Ectodermal cell (in vitro differentiated cells): ENCODE data around the gene MAMSTR.
"Not testable (repeated sequence)": the region's sequence is repeated elsewhere in the genome, so short reads cannot be mapped to it uniquely, and the experiment has no call there.

Experiments used
- H3K27ac ChIP-seq: 2 replicates; pipeline ENCODE4 v1.7.0; 2013; ENCODE audit warnings: mild to moderate bottlenecking, low read depth, low read length; ENCODE audit not compliant: insufficient read depth, poor library complexity, severe bottlenecking
- H3K27me3 ChIP-seq: 2 replicates; pipeline ENCODE4 v1.7.0; 2013; ENCODE audit warnings: mild to moderate bottlenecking, low read length; ENCODE audit not compliant: insufficient read depth, control insufficient read depth, poor library complexity, severe bottlenecking
- H3K36me3 ChIP-seq: one replicate; pipeline ENCODE4 v1.7.0; 2013; ENCODE audit warnings: low read length; ENCODE audit not compliant: control insufficient read depth, insufficient read depth
- H3K4me1 ChIP-seq: one replicate; pipeline ENCODE4 v1.7.0; 2013; ENCODE audit warnings: low read length; ENCODE audit not compliant: control insufficient read depth, insufficient read depth
- H3K4me3 ChIP-seq: 2 replicates; pipeline ENCODE4 v1.7.0; 2013; ENCODE audit warnings: low read depth, low read length, control low read depth; ENCODE audit not compliant: insufficient read depth
- H3K9me3 ChIP-seq: 2 replicates; pipeline ENCODE4 v1.7.0; 2013; ENCODE audit warnings: mild to moderate bottlenecking, low read length, moderate library complexity; ENCODE audit not compliant: control insufficient read depth
- WGBS, 2 experiments: methylation state at CpG; one replicate each; pipeline ENCODE4 v1.1.7; 2013; ENCODE audit warnings: missing lambda C conversion rate in 2 of 2; 5-methylcytosine and 5-hydroxymethylcytosine counted together

The MAMSTR gene

GRCh38 chr19:48703316-48703715 lies 16.2 kb downstream of the MAMSTR start:
- no peaks in the 10 kb centered on the region for H3K9me3 ChIP-seq
- no peaks in the 10 kb centered on the region for H3K4me1 ChIP-seq
- no peaks in the 10 kb centered on the region for H3K36me3 ChIP-seq
- no peak overlapping the region for H3K4me3 ChIP-seq
- no peaks in the 10 kb centered on the region for H3K27me3 ChIP-seq
- H3K27ac ChIP-seq = no peak overlapping the region
- WGBS, 2 experiments = 91 to 95% methylated on average over 23 of the region's 23 CpGs

- Histone ChIP-seq H3K4me1 (no peaks in the 10 kb centered on the region), H3K27me3 (no peaks in the 10 kb centered on the region), H3K27ac (no peak overlapping the region), H3K4me3 (no peak overlapping the region), H3K36me3 (no peaks in the 10 kb centered on the region), H3K9me3 (no peaks in the 10 kb centered on the region)
- WGBS, 2 experiments = 95% methylated on average over 13 of the region's 13 CpGs
Measured at GRCh38 chr19:48702701-48703100, 16.8 kb downstream of the MAMSTR start.

GRCh38 chr19:48698046-48698445 lies 21.5 kb downstream of the MAMSTR start:
- Histone ChIP-seq H3K27me3 (peaks cover 23% of the 10 kb centered on the region), H3K4me1 (no peaks in the 10 kb centered on the region), H3K27ac (no peak overlapping the region), H3K4me3 (no peak overlapping the region), H3K9me3 (no peaks in the 10 kb centered on the region), H3K36me3 (no peaks in the 10 kb centered on the region)
- WGBS, 2 experiments = 85% methylated on average over 4 of the region's 4 CpGs

- Histone ChIP-seq H3K27ac (no peak overlapping the region), H3K4me1 (no peaks in the 10 kb centered on the region), H3K9me3 (no peaks in the 10 kb centered on the region), H3K36me3 (no peaks in the 10 kb centered on the region), H3K4me3 (peak overlapping the region; percentile 24), H3K27me3 (peaks cover 23% of the 10 kb centered on the region)
- WGBS, 2 experiments = 1 to 2% methylated on average over 34 of the region's 34 CpGs
Measured at GRCh38 chr19:48696353-48697010, 23.0 kb downstream of the MAMSTR start.

- no peaks in the 10 kb centered on the region for H3K36me3 ChIP-seq
- 17 to 22% methylated on average over 16 of the region's 16 CpGs for WGBS, 2 experiments
- H3K27ac ChIP-seq = no peak within 1 kb of the TSS
- peak within 1 kb of the TSS; percentile 24 for H3K4me3 ChIP-seq
- H3K4me1 ChIP-seq = no peaks in the 10 kb centered on the region
- H3K9me3 ChIP-seq = no peaks in the 10 kb centered on the region
- H3K27me3 ChIP-seq = peaks cover 23% of the 10 kb centered on the region
Measured at GRCh38 chr19:48695743-48696352, 23.7 kb downstream of the MAMSTR start, which contains the start of gene FUT2. Gene FUT2, plus strand, starts transcription at chr19:48695971. Its CDS starts 6,986 bp downstream, at chr19:48702957.

- not testable (repeated sequence) for H3K9me3 ChIP-seq, H3K36me3 ChIP-seq, H3K4me1 ChIP-seq, H3K27ac ChIP-seq, H3K4me3 ChIP-seq
- WGBS, 2 experiments = 91% methylated on average over 9 of the region's 9 CpGs
- peaks cover 23% of the 10 kb centered on the region for H3K27me3 ChIP-seq
Measured at GRCh38 chr19:48693629-48694028, 25.9 kb downstream of the MAMSTR start.

- H3K27ac ChIP-seq = no peak overlapping the region
- no peaks in the 10 kb centered on the region for H3K27me3 ChIP-seq
- no peaks in the 10 kb centered on the region for H3K4me1 ChIP-seq
- no peaks in the 10 kb centered on the region for H3K36me3 ChIP-seq
- 92 to 93% methylated on average over 7 of the region's 7 CpGs for WGBS, 2 experiments
- H3K9me3 ChIP-seq = no peaks in the 10 kb centered on the region
- H3K4me3 ChIP-seq = no peak overlapping the region
Measured at GRCh38 chr19:48689449-48689848, 30.1 kb downstream of the MAMSTR start.

GRCh38 chr19:48687776-48688175 lies 31.7 kb downstream of the MAMSTR start:
- WGBS, 2 experiments = 86% methylated on average over 3 of the region's 3 CpGs
- Histone ChIP-seq H3K9me3 (no peaks in the 10 kb centered on the region), H3K36me3 (no peaks in the 10 kb centered on the region), H3K4me3 (no peak overlapping the region), H3K4me1 (no peaks in the 10 kb centered on the region), H3K27me3 (no peaks in the 10 kb centered on the region), H3K27ac (no peak overlapping the region)

GRCh38 chr19:48686637-48687036 lies 32.9 kb downstream of the MAMSTR start:
- not testable (repeated sequence) for H3K27ac ChIP-seq, H3K27me3 ChIP-seq, H3K36me3 ChIP-seq, H3K4me1 ChIP-seq, H3K9me3 ChIP-seq, H3K4me3 ChIP-seq
- 90 to 96% methylated on average over 7 of the region's 7 CpGs for WGBS, 2 experiments

GRCh38 chr19:48686088-48686487 lies 33.4 kb downstream of the MAMSTR start:
- 82 to 83% methylated on average over 3 of the region's 3 CpGs for WGBS, 2 experiments
- Histone ChIP-seq H3K27me3 (no peaks in the 10 kb centered on the region), H3K9me3 (no peaks in the 10 kb centered on the region), H3K4me3 (no peak overlapping the region), H3K27ac (no peak overlapping the region), H3K36me3 (no peaks in the 10 kb centered on the region), H3K4me1 (no peaks in the 10 kb centered on the region)
